Germinal center (tissue), 1 donor: ENCODE data around the gene PDE11A.
"Not testable (repeated sequence)": the region's sequence is repeated elsewhere in the genome, so short reads cannot be mapped to it uniquely, and the experiment has no call there.

Experiments
- DNase-seq: peaks from one replicate; pipeline ENCODE4 v3.0.0; 2012; ENCODE audit warnings: mixed read lengths, low spot score

Gene PDE11A

GRCh38 chr2:178072383-178073301, at the start of gene PDE11A:
Gene PDE11A, minus strand, starts transcription at chr2:178072777. Its CDS starts 340 bp downstream, at chr2:178072437.
- no peak for DNase-seq

- no peak for DNase-seq
Observed at GRCh38 chr2:178119179-178119922, 46.8 kb upstream of the PDE11A start.

GRCh38 chr2:178117725-178118124, 45.1 kb upstream of the PDE11A start:
- DNase-seq = no peak

- no peak for DNase-seq
Observed at GRCh38 chr2:178115271-178115670, 42.7 kb upstream of the PDE11A start.

GRCh38 chr2:178114462-178114861, 41.9 kb upstream of the PDE11A start:
- no peak for DNase-seq

- peak; percentile 88 for DNase-seq
Observed at GRCh38 chr2:178112202-178113152, 39.9 kb upstream of the PDE11A start, which contains the start of gene RBM45. Gene RBM45, plus strand, starts transcription at chr2:178112437. Its CDS starts 110 bp downstream, at chr2:178112547.

GRCh38 chr2:178111743-178112142, 39.2 kb upstream of the PDE11A start:
- DNase-seq = no peak

GRCh38 chr2:178110681-178111080, 38.1 kb upstream of the PDE11A start:
- DNase-seq = no peak

- DNase-seq = peak; percentile 47
Observed at GRCh38 chr2:178109813-178110212, 37.2 kb upstream of the PDE11A start.

GRCh38 chr2:178108176-178108575, 35.6 kb upstream of the PDE11A start:
- no peak for DNase-seq

- DNase-seq = no peak
Observed at GRCh38 chr2:178106053-178106452, 33.5 kb upstream of the PDE11A start.

GRCh38 chr2:178105566-178105965, 33.0 kb upstream of the PDE11A start:
- no peak for DNase-seq

GRCh38 chr2:178101321-178102079, 28.9 kb upstream of the PDE11A start:
- DNase-seq = no peak

GRCh38 chr2:178093471-178093870, 20.9 kb upstream of the PDE11A start:
- DNase-seq = no peak

GRCh38 chr2:178088774-178089270, 16.2 kb upstream of the PDE11A start:
- DNase-seq = no peak

- no peak for DNase-seq
Observed at GRCh38 chr2:178084273-178084672, 11.7 kb upstream of the PDE11A start.

GRCh38 chr2:178082408-178083045, 9.9 kb upstream of the PDE11A start:
- DNase-seq = no peak

- DNase-seq = not testable (repeated sequence)
Observed at GRCh38 chr2:178079279-178079678, 6.7 kb upstream of the PDE11A start.

- no peak for DNase-seq
Observed at GRCh38 chr2:178076130-178076529, 3.6 kb upstream of the PDE11A start.

- DNase-seq = no peak
Observed at GRCh38 chr2:178075006-178075326, 2.4 kb upstream of the PDE11A start.
